GM18507 (cell line): ENCODE measurements around the gene TRAPPC3L.

Experiments
- DNase-seq: peaks from one replicate; pipeline ENCODE4 v3.0.0; 2011; ENCODE audit warnings: low read depth; ENCODE audit not compliant: insufficient read length; ENCODE audit errors: extremely low spot score
- FAIRE-seq: peaks from 2 replicates; lab custom pipeline; 2011; peaks lifted over from hg19 to GRCh38; lab: Jason Lieb, UNC

The TRAPPC3L gene

GRCh38 chr6:116561377-116562018 is 16.0 kb upstream of the TRAPPC3L start:
- DNase-seq = peak; percentile 11
- peak; percentile 80 for FAIRE-seq

GRCh38 chr6:116560130-116560529 is 14.6 kb upstream of the TRAPPC3L start:
- FAIRE-seq (no peak), DNase-seq (no peak)

DNA sequence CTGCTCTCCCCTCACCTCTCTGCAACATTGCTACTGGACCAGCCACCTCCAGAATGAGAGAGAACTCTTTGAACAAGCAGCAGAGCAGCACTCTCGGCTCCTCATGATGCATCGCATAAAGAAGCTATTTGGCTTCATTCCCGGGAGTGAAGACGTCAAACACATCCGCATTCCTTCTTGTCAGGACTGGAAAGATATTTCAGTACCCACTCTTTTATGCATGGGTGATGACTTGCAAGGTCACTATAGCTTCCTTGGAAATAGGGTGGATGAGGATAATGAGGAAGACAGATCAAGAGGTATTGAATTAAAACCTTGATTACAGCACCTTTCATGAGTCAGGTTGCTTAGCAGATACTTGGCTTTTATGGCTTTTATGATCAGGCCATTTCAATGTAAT is 12.4 kb upstream of the TRAPPC3L start:
- no peak for FAIRE-seq
- DNase-seq = no peak

GRCh38 chr6:116556814-116557415 is 11.4 kb upstream of the TRAPPC3L start:
- FAIRE-seq (no peak), DNase-seq (no peak)

GRCh38 chr6:116556065-116556464 is 10.6 kb upstream of the TRAPPC3L start:
- FAIRE-seq (no peak), DNase-seq (no peak)

- DNase-seq = no peak
- FAIRE-seq = no peak
Measured at GRCh38 chr6:116553451-116553850, 8.0 kb upstream of the TRAPPC3L start, which contains the start of gene CALHM4. CALHM4 (plus strand) TSS chr6:116553751; CDS start chr6:116553794, 43 bp downstream.

DNA sequence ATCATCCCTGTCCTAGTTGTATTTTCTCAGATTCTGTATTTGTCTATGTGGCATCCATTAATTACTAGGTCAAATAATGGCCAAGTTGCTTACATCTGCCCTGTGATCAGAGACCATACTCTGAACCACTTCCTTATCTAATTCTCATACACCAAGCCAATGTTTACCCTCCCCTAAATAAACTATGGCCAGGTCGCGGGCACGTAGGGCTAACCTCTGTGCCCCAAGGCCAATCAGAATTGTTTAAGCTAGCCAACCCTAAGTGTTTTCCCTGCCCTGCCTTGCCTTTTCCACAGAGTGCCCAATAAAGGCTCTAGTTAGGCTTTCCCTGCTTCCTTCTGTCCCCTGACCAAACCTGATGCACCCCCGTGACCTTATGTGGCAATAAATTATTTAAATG is 5.3 kb upstream of the TRAPPC3L start:
- FAIRE-seq (no peak), DNase-seq (no peak)

- DNase-seq (no peak), FAIRE-seq (no peak)
Measured at GRCh38 chr6:116547358-116547757, 1.9 kb upstream of the TRAPPC3L start.

DNA sequence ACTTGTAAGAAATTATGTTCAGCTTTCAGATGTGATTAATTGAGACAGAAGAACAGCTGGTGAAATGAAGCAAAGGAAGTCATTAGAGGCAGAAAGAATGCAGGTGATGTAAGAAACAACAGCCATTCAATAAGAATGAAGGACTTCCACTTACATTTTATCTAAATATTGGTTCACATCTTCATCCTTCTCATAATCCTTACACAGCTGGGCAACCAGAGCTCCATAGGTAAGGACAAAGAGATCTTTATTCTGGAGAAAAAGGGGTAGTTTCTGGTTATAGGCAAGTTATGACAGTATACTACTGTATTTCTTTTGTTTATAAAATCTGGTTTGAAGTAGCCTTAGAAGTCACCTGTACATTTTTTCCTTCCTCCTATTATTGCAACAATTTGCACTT is 2.3 kb downstream of the TRAPPC3L start:
- FAIRE-seq (no peak), DNase-seq (no peak)

- DNase-seq = no peak
- FAIRE-seq = no peak
Measured at GRCh38 chr6:116542426-116542825, 3.1 kb downstream of the TRAPPC3L start.

DNA sequence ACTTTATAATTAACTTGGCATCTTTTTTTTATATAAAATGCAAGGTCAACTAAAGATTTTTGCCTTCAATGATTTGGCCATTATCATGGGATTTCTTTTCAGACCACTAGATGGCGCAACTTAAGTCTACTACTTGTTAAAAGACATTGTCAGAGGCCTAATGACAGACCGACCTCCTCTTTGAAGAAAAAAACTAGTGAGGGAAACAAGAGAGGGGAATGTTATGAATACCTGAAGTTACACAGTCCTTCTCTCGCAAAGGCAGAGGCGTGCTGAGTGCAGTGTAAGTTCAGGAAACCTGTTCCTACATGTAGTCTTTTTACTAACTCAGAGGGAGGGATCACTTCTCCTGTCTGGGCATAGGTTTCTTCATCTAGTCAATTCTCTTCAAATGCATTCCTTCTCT is 9.3 kb downstream of the TRAPPC3L start:
- peak; percentile 91 for FAIRE-seq
- DNase-seq = peak; percentile 5

GRCh38 chr6:116535109-116535508 is 10.4 kb downstream of the TRAPPC3L start:
- no peak for FAIRE-seq
- no peak for DNase-seq

DNA sequence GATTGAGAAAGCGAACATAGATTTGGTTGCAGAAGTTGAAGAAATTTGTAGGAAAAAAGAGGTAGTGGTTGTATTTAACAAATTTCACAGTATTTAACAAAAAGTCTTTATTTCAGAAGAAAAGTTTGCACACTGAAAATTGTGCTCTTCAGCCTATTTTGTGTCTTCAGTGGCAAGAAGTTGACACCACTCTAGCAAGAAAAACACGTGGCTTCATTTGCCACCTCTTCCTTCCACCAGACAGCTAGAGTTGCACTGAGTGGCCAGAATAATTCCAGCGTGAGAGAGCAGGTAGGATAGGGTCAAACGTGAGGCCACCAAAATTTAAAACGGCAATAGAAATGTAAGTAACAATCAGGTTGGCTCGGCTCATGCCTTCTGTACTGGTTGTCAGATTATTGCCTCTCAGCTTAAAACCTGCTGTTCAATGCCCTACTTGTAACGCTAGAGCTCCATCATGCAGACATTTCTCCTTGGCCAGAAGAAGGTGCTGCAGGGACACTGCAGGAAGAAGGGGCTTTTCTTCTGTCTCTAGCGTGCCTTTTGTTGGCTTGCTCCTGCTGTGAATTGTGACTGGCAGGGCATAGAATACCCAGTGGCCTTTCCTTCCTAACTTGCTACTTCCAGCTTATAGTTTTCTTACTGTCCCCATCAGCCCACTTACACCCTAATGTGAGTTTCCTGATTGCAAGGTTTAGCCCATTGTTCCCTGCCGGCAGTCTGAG is 12.1 kb downstream of the TRAPPC3L start:
- DNase-seq (no peak), FAIRE-seq (no peak)

DNA sequence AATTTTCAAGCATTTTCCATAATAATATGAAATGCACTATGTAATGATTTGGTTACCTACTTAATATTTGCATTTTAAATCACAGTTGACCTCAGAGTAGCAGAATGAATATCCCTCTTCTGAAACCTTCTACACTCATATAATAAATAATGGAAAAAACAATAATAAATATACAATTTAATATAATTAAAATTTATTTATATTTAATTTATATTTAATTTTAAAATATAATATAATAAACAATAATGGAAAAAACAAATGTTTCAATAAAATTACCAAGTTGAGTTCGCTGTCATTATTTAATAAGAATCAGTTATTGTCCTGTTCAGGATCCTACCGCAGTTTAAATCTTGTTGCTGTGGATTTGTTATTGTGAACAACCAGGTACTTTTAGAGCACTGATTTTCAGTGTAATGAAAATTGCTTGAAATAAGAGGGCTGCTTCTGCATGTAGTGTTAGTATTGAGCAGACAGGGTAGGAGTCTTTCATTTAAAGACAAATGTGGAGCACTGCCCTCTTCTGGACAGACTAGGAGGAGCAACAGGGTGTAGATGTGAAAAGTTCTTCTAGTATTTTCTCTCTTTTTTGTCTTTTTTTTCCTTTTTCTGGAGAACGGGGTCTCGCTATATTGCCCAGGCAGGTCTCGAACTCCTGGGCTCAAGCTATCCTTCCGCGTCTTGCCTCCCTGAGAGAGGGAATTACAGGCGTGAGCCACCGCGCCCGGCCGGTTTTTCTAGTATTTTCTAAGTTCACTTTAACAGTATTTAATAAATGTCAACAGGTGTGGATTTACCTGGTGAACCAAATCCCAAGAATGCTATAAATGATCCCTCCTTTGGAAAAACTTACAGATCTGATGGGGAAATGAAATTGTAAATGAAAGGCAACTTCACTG is 13.6 kb downstream of the TRAPPC3L start:
- DNase-seq (peak; percentile 26), FAIRE-seq (peak; percentile 87)

- no peak for DNase-seq
- FAIRE-seq = no peak
Measured at GRCh38 chr6:116530436-116530835, 15.0 kb downstream of the TRAPPC3L start.

- FAIRE-seq (no peak), DNase-seq (no peak)
Measured at GRCh38 chr6:116529466-116530290, 15.8 kb downstream of the TRAPPC3L start.

DNA sequence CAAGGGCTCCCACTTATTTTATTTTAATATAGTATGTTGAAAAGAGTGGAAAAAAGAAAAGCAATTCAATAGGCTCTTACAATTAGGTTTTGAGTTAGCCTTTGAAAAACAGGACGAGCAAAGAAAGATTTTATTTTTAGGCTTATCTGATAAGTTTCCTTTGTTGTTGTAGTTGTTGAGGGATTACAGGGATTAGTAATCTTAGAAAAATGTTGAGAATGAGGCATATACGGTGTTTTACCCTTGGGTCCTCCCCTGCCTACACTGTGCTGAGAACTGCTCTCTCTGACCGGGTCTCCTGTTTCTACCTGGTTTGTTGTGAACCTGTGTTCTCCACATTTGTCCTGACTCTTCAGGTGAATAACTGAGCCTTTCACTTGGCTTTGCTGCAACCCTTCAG is 16.7 kb downstream of the TRAPPC3L start:
- DNase-seq = no peak

DNA sequence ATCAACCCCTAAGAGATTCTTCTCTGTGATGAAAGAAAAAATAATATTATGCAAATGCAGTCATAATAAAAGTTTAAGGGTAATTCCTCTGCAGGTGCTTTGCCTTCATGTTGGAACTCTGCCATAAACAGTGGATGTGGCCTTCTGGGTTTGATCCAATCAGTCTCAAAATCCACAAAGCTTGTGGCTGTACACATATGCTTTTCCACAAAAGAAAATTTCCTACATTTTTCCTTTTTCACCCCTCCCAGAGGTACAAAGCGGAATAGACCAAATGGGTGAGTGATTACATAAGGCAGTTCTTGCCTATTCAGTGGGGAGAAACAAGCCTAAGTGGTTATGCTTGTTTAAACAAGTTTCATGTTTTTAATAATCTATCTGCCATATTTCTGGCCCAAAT is 17.4 kb downstream of the TRAPPC3L start:
- DNase-seq (no peak), FAIRE-seq (no peak)

More for the DNA sequence above, 16.7 kb downstream of the TRAPPC3L start:
- no peak for FAIRE-seq

- DNase-seq (no peak), FAIRE-seq (no peak)
Measured at GRCh38 chr6:116524236-116524635, 21.2 kb downstream of the TRAPPC3L start.
